H1 (cell line): Measurements from ENCODE around the gene CCDC81. TPM values are rescaled to one million over a fixed set of nuclear protein-coding genes. Genes with fewer than 3 reads are reported as not detected.

Experiments used
- CREB1 ChIP-seq: IDR thresholded peaks from 2 replicates; pipeline ENCODE4 v1.6.1; 2012; ENCODE audit warnings: inconsistent platforms
- HDAC2 ChIP-seq, 2 experiments: fragments of 300-600 bp in 1 of 2; sonication (generic) in 1 of 2; IDR thresholded peaks; 2 replicates each; pipeline ENCODE4 v1.6.1; 2011 to 2012; ENCODE audit warnings: low read depth in 2 of 2, low read length in 2 of 2, mild to moderate bottlenecking in 2 of 2, moderate library complexity in 2 of 2, borderline replicate concordance in 1 of 2, inconsistent platforms in 1 of 2
- JUN ChIP-seq: IDR thresholded peaks from 2 replicates; pipeline ENCODE4 v1.6.1; 2011; ENCODE audit warnings: low read depth, mild to moderate bottlenecking, improper control_type of control experiment, low read length
- JUND ChIP-seq: IDR thresholded peaks from 2 replicates; pipeline ENCODE4 v1.6.1; 2011; ENCODE audit warnings: mild to moderate bottlenecking, improper control_type of control experiment, low read length
- SP4 ChIP-seq: IDR thresholded peaks from 2 replicates; pipeline ENCODE4 v1.6.1; 2012; ENCODE audit warnings: low read length, inconsistent platforms
- TCF12 ChIP-seq: IDR thresholded peaks from 2 replicates; pipeline ENCODE4 v1.6.1; 2011; ENCODE audit warnings: low read depth, mild to moderate bottlenecking, low read length
- polyA plus RNA-seq, 7 experiments: library from polyadenylated mRNA; depleted of rRNA in 3 of 7; stranded (reverse) in 5 of 7; unstranded in 2 of 7; fragments of >200 nt in 5 of 7; fragments of 200-250 nt in 2 of 7; gene quantifications; 1 replicate in 5 of 7; 2 replicates in 1 of 7; 4 replicates in 1 of 7; pipeline versions ENCODE4 v1.2.1 to v1.2.3, GENCODE V29; 2011 to 2013; ENCODE audit warnings: missing spikeins in 2 of 7, mixed read lengths in 2 of 7
- total RNA-seq: library from RNA; stranded (reverse); fragmentation: NEBNext Ultra II Directional; extraction: Animal tissue kit (Norgen Biotek cat#: 25700); gene quantifications from 2 replicates; pipeline ENCODE4 v1.2.1, GENCODE V29; 2021
- TF ChIP-seq, protein P1 (sequence below): fragments of 300-600 bp; sonication (generic); IDR thresholded peaks from 2 replicates; pipeline ENCODE4 v1.7.1; 2012; ENCODE audit warnings: low read length, moderate library complexity, mild to moderate bottlenecking, inconsistent platforms; ENCODE audit not compliant: insufficient replicate concordance

CCDC81 gene
- total and polyA plus RNA-seq, 2 of the 8 experiments (the other 6 are each of a cell fraction or from before 2014, with no cell fraction given): 0.30 to 0.58 TPM

- TF ChIP-seq, protein P1, sequence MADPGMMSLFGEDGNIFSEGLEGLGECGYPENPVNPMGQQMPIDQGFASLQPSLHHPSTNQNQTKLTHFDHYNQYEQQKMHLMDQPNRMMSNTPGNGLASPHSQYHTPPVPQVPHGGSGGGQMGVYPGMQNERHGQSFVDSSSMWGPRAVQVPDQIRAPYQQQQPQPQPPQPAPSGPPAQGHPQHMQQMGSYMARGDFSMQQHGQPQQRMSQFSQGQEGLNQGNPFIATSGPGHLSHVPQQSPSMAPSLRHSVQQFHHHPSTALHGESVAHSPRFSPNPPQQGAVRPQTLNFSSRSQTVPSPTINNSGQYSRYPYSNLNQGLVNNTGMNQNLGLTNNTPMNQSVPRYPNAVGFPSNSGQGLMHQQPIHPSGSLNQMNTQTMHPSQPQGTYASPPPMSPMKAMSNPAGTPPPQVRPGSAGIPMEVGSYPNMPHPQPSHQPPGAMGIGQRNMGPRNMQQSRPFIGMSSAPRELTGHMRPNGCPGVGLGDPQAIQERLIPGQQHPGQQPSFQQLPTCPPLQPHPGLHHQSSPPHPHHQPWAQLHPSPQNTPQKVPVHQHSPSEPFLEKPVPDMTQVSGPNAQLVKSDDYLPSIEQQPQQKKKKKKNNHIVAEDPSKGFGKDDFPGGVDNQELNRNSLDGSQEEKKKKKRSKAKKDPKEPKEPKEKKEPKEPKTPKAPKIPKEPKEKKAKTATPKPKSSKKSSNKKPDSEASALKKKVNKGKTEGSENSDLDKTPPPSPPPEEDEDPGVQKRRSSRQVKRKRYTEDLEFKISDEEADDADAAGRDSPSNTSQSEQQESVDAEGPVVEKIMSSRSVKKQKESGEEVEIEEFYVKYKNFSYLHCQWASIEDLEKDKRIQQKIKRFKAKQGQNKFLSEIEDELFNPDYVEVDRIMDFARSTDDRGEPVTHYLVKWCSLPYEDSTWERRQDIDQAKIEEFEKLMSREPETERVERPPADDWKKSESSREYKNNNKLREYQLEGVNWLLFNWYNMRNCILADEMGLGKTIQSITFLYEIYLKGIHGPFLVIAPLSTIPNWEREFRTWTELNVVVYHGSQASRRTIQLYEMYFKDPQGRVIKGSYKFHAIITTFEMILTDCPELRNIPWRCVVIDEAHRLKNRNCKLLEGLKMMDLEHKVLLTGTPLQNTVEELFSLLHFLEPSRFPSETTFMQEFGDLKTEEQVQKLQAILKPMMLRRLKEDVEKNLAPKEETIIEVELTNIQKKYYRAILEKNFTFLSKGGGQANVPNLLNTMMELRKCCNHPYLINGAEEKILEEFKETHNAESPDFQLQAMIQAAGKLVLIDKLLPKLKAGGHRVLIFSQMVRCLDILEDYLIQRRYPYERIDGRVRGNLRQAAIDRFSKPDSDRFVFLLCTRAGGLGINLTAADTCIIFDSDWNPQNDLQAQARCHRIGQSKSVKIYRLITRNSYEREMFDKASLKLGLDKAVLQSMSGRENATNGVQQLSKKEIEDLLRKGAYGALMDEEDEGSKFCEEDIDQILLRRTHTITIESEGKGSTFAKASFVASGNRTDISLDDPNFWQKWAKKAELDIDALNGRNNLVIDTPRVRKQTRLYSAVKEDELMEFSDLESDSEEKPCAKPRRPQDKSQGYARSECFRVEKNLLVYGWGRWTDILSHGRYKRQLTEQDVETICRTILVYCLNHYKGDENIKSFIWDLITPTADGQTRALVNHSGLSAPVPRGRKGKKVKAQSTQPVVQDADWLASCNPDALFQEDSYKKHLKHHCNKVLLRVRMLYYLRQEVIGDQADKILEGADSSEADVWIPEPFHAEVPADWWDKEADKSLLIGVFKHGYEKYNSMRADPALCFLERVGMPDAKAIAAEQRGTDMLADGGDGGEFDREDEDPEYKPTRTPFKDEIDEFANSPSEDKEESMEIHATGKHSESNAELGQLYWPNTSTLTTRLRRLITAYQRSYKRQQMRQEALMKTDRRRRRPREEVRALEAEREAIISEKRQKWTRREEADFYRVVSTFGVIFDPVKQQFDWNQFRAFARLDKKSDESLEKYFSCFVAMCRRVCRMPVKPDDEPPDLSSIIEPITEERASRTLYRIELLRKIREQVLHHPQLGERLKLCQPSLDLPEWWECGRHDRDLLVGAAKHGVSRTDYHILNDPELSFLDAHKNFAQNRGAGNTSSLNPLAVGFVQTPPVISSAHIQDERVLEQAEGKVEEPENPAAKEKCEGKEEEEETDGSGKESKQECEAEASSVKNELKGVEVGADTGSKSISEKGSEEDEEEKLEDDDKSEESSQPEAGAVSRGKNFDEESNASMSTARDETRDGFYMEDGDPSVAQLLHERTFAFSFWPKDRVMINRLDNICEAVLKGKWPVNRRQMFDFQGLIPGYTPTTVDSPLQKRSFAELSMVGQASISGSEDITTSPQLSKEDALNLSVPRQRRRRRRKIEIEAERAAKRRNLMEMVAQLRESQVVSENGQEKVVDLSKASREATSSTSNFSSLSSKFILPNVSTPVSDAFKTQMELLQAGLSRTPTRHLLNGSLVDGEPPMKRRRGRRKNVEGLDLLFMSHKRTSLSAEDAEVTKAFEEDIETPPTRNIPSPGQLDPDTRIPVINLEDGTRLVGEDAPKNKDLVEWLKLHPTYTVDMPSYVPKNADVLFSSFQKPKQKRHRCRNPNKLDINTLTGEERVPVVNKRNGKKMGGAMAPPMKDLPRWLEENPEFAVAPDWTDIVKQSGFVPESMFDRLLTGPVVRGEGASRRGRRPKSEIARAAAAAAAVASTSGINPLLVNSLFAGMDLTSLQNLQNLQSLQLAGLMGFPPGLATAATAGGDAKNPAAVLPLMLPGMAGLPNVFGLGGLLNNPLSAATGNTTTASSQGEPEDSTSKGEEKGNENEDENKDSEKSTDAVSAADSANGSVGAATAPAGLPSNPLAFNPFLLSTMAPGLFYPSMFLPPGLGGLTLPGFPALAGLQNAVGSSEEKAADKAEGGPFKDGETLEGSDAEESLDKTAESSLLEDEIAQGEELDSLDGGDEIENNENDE: no peak
- TF ChIP-seq JUND (no peak), JUN (no peak), HDAC2 (IDR thresholded peaks at IDR 0.05; ENCODE audit: borderline replicate concordance in 1 of 2, low read depth in 2 of 2, low read length in 2 of 2) (no peak), TCF12 (no peak), SP4 (no peak), CREB1 (no peak)
Observed at GRCh38 chr11:86440843-86441242, 66.2 kb downstream of the CCDC81 start (continued).
